Measurements from ENCODE around the gene SPTBN1. TPM values are rescaled to one million over a fixed set of nuclear protein-coding genes. Genes with fewer than 3 reads are reported as not detected.

SPTBN1 gene
- total and polyA plus RNA-seq, 2 experiments from 2014 or later = 58.1 to 204 TPM

DNA sequence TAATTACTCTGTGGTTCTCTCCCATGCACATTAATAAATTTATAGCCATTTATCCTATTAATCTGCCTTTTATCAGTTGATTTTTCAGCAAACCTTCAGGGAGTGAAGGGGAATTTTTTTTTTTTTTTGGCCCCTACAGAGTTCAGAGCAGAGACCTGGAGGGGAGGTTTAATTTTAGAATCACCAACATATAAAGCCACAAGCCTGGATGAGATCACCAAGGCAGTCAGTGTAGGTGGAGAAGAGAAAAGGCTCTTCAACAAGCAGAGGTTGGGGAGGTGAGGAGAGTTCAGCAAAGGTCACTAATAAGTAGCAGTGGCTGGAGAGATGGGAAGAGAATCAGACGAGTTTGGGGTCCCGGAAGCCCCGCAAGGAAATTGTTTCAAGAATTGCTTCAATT, 48.4 kb upstream of the SPTBN1 start:
- Histone ChIP-seq H3F3A (replicated peaks; ENCODE audit: low read depth) (no peaks in the 10 kb centered on the region), H3K27me3 (ENCODE audit: insufficient read depth) (no peaks in the 10 kb centered on the region), H3K4me2 (no peak overlapping the region), H3K4me1 (ENCODE audit: insufficient read depth) (no peaks in the 10 kb centered on the region; the same call in 1 of the 2 replicates), H2AFZ (peak overlapping the region; percentile 63; the same call in 1 of the 2 replicates), H4K20me1 (replicated peaks; ENCODE audit: insufficient read depth) (0 out of 2 replicates have a peak, but pooled peaks cover 3% of the 10 kb centered on the region), H3K36me3 (ENCODE audit: insufficient read depth) (no peaks in the 10 kb centered on the region), H3K27ac (ENCODE audit: low read depth) (no peak overlapping the region), H3K4me3 (no peak overlapping the region), H3K79me2 (replicated peaks; ENCODE audit: insufficient read depth) (no peaks in the 10 kb centered on the region), H3K9me2 (ENCODE audit: insufficient read depth) (no peaks in the 10 kb centered on the region)
- DNase-seq (ENCODE audit: low spot score) (no peak), ATAC-seq (no peak)
- no peak overlapping the region for H3K4me3 Mint-ChIP-seq
- H3K9me3 Mint-ChIP-seq = no peaks in the 10 kb centered on the region
- no peaks in the 10 kb centered on the region for H3K36me3 Mint-ChIP-seq (ENCODE audit: low read depth)
- TF ChIP-seq, protein P1, sequence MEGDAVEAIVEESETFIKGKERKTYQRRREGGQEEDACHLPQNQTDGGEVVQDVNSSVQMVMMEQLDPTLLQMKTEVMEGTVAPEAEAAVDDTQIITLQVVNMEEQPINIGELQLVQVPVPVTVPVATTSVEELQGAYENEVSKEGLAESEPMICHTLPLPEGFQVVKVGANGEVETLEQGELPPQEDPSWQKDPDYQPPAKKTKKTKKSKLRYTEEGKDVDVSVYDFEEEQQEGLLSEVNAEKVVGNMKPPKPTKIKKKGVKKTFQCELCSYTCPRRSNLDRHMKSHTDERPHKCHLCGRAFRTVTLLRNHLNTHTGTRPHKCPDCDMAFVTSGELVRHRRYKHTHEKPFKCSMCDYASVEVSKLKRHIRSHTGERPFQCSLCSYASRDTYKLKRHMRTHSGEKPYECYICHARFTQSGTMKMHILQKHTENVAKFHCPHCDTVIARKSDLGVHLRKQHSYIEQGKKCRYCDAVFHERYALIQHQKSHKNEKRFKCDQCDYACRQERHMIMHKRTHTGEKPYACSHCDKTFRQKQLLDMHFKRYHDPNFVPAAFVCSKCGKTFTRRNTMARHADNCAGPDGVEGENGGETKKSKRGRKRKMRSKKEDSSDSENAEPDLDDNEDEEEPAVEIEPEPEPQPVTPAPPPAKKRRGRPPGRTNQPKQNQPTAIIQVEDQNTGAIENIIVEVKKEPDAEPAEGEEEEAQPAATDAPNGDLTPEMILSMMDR (conservative IDR thresholded peaks at IDR 0.05; ENCODE audit: low read depth in 2 of 2) = no peak
- TF ChIP-seq ETS1 (IDR thresholded peaks at IDR 0.05) (no peak), EZH2 (IDR thresholded peaks at IDR 0.05; ENCODE audit: low read depth, unreplicated experiment) (no peak), REST (IDR thresholded peaks at IDR 0.05; ENCODE audit: unreplicated experiment) (no peak), EZH2phosphoT487 (IDR thresholded peaks at IDR 0.05; ENCODE audit: unreplicated experiment) (no peak), ZNF331 (CRISPR knock-in tag; IDR thresholded peaks at IDR 0.05; ENCODE audit: low read depth) (no peak), NANOG (IDR thresholded peaks at IDR 0.05; ENCODE audit: borderline replicate concordance) (no peak), STAT1 (IDR thresholded peaks at IDR 0.05; ENCODE audit: unreplicated experiment) (no peak), ZNF114 (CRISPR knock-in tag; IDR thresholded peaks at IDR 0.05) (no peak), POLR2AphosphoS5 (IDR thresholded peaks at IDR 0.05; ENCODE audit: low read depth) (no peak), CREB1 (CRISPR knock-in tag; IDR thresholded peaks at IDR 0.05; ENCODE audit: low read depth) (no peak), JUNB (IDR thresholded peaks at IDR 0.05; ENCODE audit: unreplicated experiment) (no peak)
- TF ChIP-seq, protein P2, sequence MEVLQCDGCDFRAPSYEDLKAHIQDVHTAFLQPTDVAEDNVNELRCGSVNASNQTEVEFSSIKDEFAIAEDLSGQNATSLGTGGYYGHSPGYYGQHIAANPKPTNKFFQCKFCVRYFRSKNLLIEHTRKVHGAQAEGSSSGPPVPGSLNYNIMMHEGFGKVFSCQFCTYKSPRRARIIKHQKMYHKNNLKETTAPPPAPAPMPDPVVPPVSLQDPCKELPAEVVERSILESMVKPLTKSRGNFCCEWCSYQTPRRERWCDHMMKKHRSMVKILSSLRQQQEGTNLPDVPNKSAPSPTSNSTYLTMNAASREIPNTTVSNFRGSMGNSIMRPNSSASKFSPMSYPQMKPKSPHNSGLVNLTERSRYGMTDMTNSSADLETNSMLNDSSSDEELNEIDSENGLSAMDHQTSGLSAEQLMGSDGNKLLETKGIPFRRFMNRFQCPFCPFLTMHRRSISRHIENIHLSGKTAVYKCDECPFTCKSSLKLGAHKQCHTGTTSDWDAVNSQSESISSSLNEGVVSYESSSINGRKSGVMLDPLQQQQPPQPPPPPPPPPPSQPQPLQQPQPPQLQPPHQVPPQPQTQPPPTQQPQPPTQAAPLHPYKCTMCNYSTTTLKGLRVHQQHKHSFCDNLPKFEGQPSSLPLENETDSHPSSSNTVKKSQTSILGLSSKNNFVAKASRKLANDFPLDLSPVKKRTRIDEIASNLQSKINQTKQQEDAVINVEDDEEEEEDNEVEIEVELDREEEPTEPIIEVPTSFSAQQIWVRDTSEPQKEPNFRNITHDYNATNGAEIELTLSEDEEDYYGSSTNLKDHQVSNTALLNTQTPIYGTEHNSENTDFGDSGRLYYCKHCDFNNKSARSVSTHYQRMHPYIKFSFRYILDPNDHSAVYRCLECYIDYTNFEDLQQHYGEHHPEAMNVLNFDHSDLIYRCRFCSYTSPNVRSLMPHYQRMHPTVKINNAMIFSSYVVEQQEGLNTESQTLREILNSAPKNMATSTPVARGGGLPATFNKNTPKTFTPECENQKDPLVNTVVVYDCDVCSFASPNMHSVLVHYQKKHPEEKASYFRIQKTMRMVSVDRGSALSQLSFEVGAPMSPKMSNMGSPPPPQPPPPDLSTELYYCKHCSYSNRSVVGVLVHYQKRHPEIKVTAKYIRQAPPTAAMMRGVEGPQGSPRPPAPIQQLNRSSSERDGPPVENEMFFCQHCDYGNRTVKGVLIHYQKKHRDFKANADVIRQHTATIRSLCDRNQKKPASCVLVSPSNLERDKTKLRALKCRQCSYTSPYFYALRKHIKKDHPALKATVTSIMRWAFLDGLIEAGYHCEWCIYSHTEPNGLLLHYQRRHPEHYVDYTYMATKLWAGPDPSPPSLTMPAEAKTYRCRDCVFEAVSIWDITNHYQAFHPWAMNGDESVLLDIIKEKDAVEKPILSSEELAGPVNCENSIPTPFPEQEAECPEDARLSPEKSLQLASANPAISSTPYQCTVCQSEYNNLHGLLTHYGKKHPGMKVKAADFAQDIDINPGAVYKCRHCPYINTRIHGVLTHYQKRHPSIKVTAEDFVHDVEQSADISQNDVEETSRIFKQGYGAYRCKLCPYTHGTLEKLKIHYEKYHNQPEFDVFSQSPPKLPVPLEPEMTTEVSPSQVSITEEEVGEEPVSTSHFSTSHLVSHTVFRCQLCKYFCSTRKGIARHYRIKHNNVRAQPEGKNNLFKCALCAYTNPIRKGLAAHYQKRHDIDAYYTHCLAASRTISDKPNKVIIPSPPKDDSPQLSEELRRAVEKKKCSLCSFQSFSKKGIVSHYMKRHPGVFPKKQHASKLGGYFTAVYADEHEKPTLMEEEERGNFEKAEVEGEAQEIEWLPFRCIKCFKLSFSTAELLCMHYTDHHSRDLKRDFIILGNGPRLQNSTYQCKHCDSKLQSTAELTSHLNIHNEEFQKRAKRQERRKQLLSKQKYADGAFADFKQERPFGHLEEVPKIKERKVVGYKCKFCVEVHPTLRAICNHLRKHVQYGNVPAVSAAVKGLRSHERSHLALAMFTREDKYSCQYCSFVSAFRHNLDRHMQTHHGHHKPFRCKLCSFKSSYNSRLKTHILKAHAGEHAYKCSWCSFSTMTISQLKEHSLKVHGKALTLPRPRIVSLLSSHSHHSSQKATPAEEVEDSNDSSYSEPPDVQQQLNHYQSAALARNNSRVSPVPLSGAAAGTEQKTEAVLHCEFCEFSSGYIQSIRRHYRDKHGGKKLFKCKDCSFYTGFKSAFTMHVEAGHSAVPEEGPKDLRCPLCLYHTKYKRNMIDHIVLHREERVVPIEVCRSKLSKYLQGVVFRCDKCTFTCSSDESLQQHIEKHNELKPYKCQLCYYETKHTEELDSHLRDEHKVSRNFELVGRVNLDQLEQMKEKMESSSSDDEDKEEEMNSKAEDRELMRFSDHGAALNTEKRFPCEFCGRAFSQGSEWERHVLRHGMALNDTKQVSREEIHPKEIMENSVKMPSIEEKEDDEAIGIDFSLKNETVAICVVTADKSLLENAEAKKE (CRISPR knock-in tag; IDR thresholded peaks at IDR 0.05) = no peak
- H3K27me3 Mint-ChIP-seq (ENCODE audit: insufficient read depth, low read depth, poor library complexity) = peaks cover 2% of the 10 kb centered on the region
- H3K27ac Mint-ChIP-seq = no peak overlapping the region
- no peaks in the 10 kb centered on the region; the same call in 2 of the 3 replicates for H3K4me1 Mint-ChIP-seq

Measured in GM23338 (cell line).